ENCODE measurements around the gene THBS4.

- TF ChIP-seq, protein P1, sequence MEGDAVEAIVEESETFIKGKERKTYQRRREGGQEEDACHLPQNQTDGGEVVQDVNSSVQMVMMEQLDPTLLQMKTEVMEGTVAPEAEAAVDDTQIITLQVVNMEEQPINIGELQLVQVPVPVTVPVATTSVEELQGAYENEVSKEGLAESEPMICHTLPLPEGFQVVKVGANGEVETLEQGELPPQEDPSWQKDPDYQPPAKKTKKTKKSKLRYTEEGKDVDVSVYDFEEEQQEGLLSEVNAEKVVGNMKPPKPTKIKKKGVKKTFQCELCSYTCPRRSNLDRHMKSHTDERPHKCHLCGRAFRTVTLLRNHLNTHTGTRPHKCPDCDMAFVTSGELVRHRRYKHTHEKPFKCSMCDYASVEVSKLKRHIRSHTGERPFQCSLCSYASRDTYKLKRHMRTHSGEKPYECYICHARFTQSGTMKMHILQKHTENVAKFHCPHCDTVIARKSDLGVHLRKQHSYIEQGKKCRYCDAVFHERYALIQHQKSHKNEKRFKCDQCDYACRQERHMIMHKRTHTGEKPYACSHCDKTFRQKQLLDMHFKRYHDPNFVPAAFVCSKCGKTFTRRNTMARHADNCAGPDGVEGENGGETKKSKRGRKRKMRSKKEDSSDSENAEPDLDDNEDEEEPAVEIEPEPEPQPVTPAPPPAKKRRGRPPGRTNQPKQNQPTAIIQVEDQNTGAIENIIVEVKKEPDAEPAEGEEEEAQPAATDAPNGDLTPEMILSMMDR (IDR thresholded peaks at IDR 0.05; ENCODE audit: low read depth, low read length, missing input control): no peak
- TF ChIP-seq, protein P2, sequence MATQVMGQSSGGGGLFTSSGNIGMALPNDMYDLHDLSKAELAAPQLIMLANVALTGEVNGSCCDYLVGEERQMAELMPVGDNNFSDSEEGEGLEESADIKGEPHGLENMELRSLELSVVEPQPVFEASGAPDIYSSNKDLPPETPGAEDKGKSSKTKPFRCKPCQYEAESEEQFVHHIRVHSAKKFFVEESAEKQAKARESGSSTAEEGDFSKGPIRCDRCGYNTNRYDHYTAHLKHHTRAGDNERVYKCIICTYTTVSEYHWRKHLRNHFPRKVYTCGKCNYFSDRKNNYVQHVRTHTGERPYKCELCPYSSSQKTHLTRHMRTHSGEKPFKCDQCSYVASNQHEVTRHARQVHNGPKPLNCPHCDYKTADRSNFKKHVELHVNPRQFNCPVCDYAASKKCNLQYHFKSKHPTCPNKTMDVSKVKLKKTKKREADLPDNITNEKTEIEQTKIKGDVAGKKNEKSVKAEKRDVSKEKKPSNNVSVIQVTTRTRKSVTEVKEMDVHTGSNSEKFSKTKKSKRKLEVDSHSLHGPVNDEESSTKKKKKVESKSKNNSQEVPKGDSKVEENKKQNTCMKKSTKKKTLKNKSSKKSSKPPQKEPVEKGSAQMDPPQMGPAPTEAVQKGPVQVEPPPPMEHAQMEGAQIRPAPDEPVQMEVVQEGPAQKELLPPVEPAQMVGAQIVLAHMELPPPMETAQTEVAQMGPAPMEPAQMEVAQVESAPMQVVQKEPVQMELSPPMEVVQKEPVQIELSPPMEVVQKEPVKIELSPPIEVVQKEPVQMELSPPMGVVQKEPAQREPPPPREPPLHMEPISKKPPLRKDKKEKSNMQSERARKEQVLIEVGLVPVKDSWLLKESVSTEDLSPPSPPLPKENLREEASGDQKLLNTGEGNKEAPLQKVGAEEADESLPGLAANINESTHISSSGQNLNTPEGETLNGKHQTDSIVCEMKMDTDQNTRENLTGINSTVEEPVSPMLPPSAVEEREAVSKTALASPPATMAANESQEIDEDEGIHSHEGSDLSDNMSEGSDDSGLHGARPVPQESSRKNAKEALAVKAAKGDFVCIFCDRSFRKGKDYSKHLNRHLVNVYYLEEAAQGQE (IDR thresholded peaks at IDR 0.05): no peak
- TF ChIP-seq ATF3 (IDR thresholded peaks at IDR 0.05) (no peak), TAF1 (conservative IDR thresholded peaks at IDR 0.05) (no peak), JUND (IDR thresholded peaks at IDR 0.05) (no peak), NR2F2 (IDR thresholded peaks at IDR 0.05) (no peak), FOXA1 (IDR thresholded peaks at IDR 0.05) (no peak), ZBTB33 (IDR thresholded peaks at IDR 0.05) (no peak)
These were observed 34.8 kb downstream of the THBS4 start for GRCh38 chr5:80069918-80070318.
